Upper lobe of left lung (tissue), 6 donors: Measurements from ENCODE around the gene OR6P1. TPM values are rescaled to one million over a fixed set of nuclear protein-coding genes. Genes with fewer than 3 reads are reported as not detected.

Experiments used
- ATAC-seq, 2 donors: fragments of 200-7000 bp; cut with Tn5 transposase; one replicate each; pipeline ENCODE4 v1.9.1; 2022; ENCODE audit warnings: mild to moderate bottlenecking in 2 of 2, moderate library complexity in 2 of 2; ENCODE audit not compliant: low FRiP score in 2 of 2
- DNase-seq, 2 donors: peaks; one replicate each; pipeline ENCODE4 v3.0.0-alpha.2; 2019 to 2020
- H3K27ac ChIP-seq, 4 donors: fragments of 200-600 bp; sonication (generic); one replicate each; pipeline ENCODE4 v1.5.1; 2016 to 2019
- H3K27me3 ChIP-seq, 4 donors: fragments of 200-600 bp; sonication (generic); one replicate each; pipeline ENCODE4 v1.5.1; 2017 to 2019
- H3K36me3 ChIP-seq, 4 donors: fragments of 200-600 bp; sonication (generic); one replicate each; pipeline ENCODE4 v1.5.1; 2016 to 2019
- H3K4me1 ChIP-seq, 4 donors: fragments of 200-600 bp; sonication (generic); one replicate each; pipeline ENCODE4 v1.5.1; 2018 to 2019
- H3K4me3 ChIP-seq, 4 donors: fragments of 200-600 bp; sonication (generic); one replicate each; pipeline ENCODE4 v1.5.1; 2017 to 2019; ENCODE audit warnings: mild to moderate bottlenecking in 2 of 4, moderate library complexity in 1 of 4
- H3K9me3 ChIP-seq, 4 donors: fragments of 200-600 bp; sonication (generic); one replicate each; pipeline ENCODE4 v1.5.1; 2018 to 2019
- EP300 ChIP-seq, 4 donors: sonication (generic); formaldehyde crosslinking; IDR thresholded peaks; one replicate each; pipeline ENCODE4 v1.5.1; 2017; ENCODE audit warnings: antibody characterized with exemption in 4 of 4, control low read depth in 2 of 4
- POLR2A ChIP-seq, 4 donors: fragments of 450-650 bp; IDR thresholded peaks; one replicate each; pipeline ENCODE4 v1.5.1; 2016 to 2017; ENCODE audit warnings: antibody characterized with exemption in 4 of 4, mild to moderate bottlenecking in 2 of 4
- POLR2AphosphoS5 ChIP-seq, 2 donors: sonication (generic); formaldehyde crosslinking; IDR thresholded peaks; one replicate each; pipeline ENCODE4 v1.5.1; 2017; ENCODE audit warnings: antibody characterized with exemption in 2 of 2
- WGBS, 2 donors: methylation state at CpG; one replicate each; pipeline ENCODE4 v1.1.5; 2017 to 2018; 5-methylcytosine and 5-hydroxymethylcytosine counted together
- total RNA-seq, 6 donors: library from RNA; depleted of rRNA in 4 of 6; stranded (reverse); fragments of >200 nt in 4 of 6; gene quantifications; one replicate each; pipeline versions ENCODE4 v1.1.0 to v1.2.1, GENCODE V29; 2016 to 2021
- TF ChIP-seq, protein P1 (sequence below), 6 experiments: fragments of 450-650 bp in 4 of 6; fragments of 200-600 bp in 2 of 6; sonication (generic) in 2 of 6; IDR thresholded peaks; one replicate each; pipeline ENCODE4 v1.5.1; 2016 to 2019; ENCODE audit warnings: antibody characterized with exemption in 6 of 6
- donor health status: DM: no; HTN: no; CAD: no; lungs with moderate emphysema.
- donor health status: DM: no; HTN: yes; CAD: no; lungs with severe emphysema.

Gene OR6P1
- total RNA-seq, 6 donors from 2014 or later, result not detected

- Histone ChIP-seq H3K36me3 (no peaks in the 10 kb centered on the region), H3K27ac (no peak overlapping the region), H3K4me1 (no peaks in the 10 kb centered on the region), H3K27me3 (no peaks in the 10 kb centered on the region), H3K9me3 (no peaks in the 10 kb centered on the region), H3K4me3 (no peak overlapping the region)
- no peak for ATAC-seq
- 92 to 96% methylated on average over 3 of the region's 3 CpGs for WGBS, 2 donors
- TF ChIP-seq EP300 (IDR thresholded peaks at IDR 0.05) (no peak), POLR2A (IDR thresholded peaks at IDR 0.05) (no peak), POLR2AphosphoS5 (IDR thresholded peaks at IDR 0.05) (no peak)
- TF ChIP-seq, protein P1, sequence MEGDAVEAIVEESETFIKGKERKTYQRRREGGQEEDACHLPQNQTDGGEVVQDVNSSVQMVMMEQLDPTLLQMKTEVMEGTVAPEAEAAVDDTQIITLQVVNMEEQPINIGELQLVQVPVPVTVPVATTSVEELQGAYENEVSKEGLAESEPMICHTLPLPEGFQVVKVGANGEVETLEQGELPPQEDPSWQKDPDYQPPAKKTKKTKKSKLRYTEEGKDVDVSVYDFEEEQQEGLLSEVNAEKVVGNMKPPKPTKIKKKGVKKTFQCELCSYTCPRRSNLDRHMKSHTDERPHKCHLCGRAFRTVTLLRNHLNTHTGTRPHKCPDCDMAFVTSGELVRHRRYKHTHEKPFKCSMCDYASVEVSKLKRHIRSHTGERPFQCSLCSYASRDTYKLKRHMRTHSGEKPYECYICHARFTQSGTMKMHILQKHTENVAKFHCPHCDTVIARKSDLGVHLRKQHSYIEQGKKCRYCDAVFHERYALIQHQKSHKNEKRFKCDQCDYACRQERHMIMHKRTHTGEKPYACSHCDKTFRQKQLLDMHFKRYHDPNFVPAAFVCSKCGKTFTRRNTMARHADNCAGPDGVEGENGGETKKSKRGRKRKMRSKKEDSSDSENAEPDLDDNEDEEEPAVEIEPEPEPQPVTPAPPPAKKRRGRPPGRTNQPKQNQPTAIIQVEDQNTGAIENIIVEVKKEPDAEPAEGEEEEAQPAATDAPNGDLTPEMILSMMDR (IDR thresholded peaks at IDR 0.05), result no peak
- DNase-seq, result no peak
These were observed 7.2 kb upstream of the OR6P1 start for GRCh38 chr1:158577561-158577960.

DNA sequence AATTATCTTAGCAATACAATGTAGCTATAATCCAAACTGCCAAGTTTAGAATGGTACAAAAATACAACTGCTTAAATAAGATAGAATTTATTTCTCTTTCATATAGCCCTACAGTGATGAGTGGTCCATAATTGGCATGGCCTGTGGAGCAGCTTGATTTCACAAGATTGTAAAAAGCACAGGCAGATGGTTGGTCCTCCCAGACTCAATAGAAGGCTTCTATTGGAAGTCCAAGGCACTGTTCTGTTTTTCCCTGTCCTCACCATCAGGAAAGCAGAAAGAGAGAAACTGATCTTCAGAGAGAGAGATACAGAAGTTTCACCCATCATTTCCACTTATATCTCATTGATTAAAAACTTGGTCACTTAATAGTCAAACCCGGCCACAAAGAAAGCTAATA, 1.8 kb upstream of the OR6P1 start:
- H3K9me3 ChIP-seq, result no peaks in the 10 kb centered on the region
- TF ChIP-seq, protein P1 (IDR thresholded peaks at IDR 0.05), result no peak
- TF ChIP-seq POLR2AphosphoS5 (IDR thresholded peaks at IDR 0.05), result no peak
- no peak for TF ChIP-seq EP300 (IDR thresholded peaks at IDR 0.05)
- TF ChIP-seq POLR2A (IDR thresholded peaks at IDR 0.05), result no peak
- DNase-seq (no peak), ATAC-seq (no peak)
- no peaks in the 10 kb centered on the region for H3K4me1 ChIP-seq
- H3K36me3 ChIP-seq, result no peaks in the 10 kb centered on the region
- no peak overlapping the region for H3K4me3 ChIP-seq
- WGBS, 2 donors, result 86 to 88% methylated on average over 1 of the region's 1 CpG
- H3K27me3 ChIP-seq, result no peaks in the 10 kb centered on the region
- H3K27ac ChIP-seq, result no peak overlapping the region

- DNase-seq (no peak), ATAC-seq (peak in 1 of 2 donors; percentile 24)
- Histone ChIP-seq H3K27ac (no peak overlapping the region), H3K9me3 (no peaks in the 10 kb centered on the region), H3K4me1 (no peaks in the 10 kb centered on the region), H3K4me3 (no peak overlapping the region), H3K36me3 (no peaks in the 10 kb centered on the region), H3K27me3 (no peaks in the 10 kb centered on the region)
- 57 to 61% methylated on average over 2 of the region's 2 CpGs for WGBS, 2 donors
- TF ChIP-seq EP300 (IDR thresholded peaks at IDR 0.05), result no peak
- TF ChIP-seq, protein P1 (IDR thresholded peaks at IDR 0.05), result no peak
- TF ChIP-seq POLR2AphosphoS5 (IDR thresholded peaks at IDR 0.05), result no peak
- no peak for TF ChIP-seq POLR2A (IDR thresholded peaks at IDR 0.05)
These were observed 5.8 kb downstream of the OR6P1 start for GRCh38 chr1:158564608-158565007.

GRCh38 chr1:158563853-158564252, 6.5 kb downstream of the OR6P1 start:
- Histone ChIP-seq H3K36me3 (no peaks in the 10 kb centered on the region), H3K4me1 (no peaks in the 10 kb centered on the region), H3K4me3 (no peak overlapping the region), H3K27ac (no peak overlapping the region), H3K27me3 (no peaks in the 10 kb centered on the region), H3K9me3 (no peaks in the 10 kb centered on the region)
- 73 to 74% methylated on average over 2 of the region's 2 CpGs for WGBS, 2 donors
- TF ChIP-seq, protein P1 (IDR thresholded peaks at IDR 0.05), result no peak
- TF ChIP-seq POLR2A (IDR thresholded peaks at IDR 0.05) (no peak), POLR2AphosphoS5 (IDR thresholded peaks at IDR 0.05) (no peak), EP300 (IDR thresholded peaks at IDR 0.05) (no peak)
- ATAC-seq (no peak), DNase-seq (no peak)

DNA sequence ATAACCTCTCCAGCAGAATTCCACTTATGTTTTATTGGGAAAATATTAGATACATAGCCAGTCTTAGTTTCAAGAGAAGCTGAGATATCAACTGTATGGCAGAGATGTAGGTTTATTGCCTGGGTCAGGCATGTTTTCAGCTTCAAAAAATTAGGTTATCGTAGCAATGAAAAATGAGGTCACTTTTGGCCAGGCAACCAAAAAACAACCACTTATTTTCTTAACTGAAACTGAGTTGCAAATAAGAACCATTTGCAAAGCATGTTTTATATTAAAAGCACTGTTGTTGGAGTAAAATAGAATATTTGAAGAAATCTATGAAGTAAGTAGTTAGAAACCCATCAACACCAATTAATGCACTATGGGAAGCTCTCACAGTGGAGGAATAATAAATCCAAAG, 10.7 kb downstream of the OR6P1 start:
- TF ChIP-seq EP300 (IDR thresholded peaks at IDR 0.05), result no peak
- TF ChIP-seq POLR2A (IDR thresholded peaks at IDR 0.05), result no peak
- ATAC-seq (no peak), DNase-seq (no peak)
- Histone ChIP-seq H3K27me3 (no peaks in the 10 kb centered on the region), H3K27ac (no peak overlapping the region), H3K36me3 (no peaks in the 10 kb centered on the region), H3K4me1 (no peaks in the 10 kb centered on the region), H3K9me3 (no peaks in the 10 kb centered on the region), H3K4me3 (no peak overlapping the region)
- WGBS, 2 donors, result 87 to 100% methylated on average over 1 of the region's 1 CpG
